Activated CD8-positive, alpha-beta memory T cell treated with anti-CD3 and anti-CD28 coated beads for 24 hours (primary cell): ENCODE results near the gene PPP1R12A.
"Not testable (repeated sequence)": the region's sequence is repeated elsewhere in the genome, so short reads cannot be mapped to it uniquely, and the experiment has no call there.

Experiments used
- DNase-seq: peaks from one replicate; pipeline ENCODE4 v3.0.0-alpha.2; 2020

Gene PPP1R12A

DNA sequence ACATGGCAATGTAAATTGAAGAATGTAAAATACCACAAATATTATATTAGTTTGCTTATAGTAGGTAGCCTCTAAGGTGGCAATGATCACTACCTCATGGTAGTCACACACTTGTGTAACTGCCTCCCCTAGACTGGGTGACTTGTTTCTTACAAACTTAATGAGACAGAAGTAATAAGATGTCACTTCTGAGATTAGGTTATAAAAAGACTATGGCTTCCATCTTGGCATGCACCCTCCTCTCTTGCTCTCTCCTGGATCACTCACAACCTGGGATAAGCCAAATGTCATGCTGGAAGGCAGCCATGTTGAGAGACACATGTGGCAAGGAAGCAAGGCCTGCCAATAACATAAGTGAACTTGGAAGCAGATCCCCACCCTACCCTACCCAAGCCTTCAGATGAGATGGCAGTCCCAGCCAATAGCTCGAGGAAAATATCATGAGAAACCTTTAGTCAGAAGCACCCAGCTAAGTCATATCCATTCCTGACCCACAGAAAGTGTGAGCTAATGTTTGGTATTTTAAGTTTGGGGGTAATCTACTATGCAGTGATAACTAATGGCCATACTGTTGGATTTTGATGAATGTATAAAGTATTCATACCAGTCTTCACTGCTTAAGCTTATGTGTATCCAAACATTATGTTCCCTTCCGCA is 43.3 kb downstream of the PPP1R12A start:
- DNase-seq: no peak

DNA sequence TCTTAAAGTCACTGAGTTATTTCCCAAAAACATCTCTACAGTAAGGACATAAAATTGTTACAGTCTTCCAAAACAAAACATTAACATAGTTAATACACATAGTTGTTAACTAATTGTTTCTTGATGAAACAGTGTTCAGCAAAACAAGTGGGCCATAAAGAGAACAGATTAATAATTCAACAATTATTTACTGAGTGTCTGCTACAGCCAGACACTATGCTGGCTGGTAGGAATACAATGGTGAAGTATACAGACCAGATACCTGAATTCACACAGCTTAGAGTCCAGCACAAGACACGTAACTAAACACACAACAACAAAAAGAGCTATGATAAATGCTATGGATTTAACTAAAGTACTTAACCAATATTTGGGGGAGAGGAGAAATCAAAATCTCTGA is 47.0 kb downstream of the PPP1R12A start:
- DNase-seq: no peak

DNA sequence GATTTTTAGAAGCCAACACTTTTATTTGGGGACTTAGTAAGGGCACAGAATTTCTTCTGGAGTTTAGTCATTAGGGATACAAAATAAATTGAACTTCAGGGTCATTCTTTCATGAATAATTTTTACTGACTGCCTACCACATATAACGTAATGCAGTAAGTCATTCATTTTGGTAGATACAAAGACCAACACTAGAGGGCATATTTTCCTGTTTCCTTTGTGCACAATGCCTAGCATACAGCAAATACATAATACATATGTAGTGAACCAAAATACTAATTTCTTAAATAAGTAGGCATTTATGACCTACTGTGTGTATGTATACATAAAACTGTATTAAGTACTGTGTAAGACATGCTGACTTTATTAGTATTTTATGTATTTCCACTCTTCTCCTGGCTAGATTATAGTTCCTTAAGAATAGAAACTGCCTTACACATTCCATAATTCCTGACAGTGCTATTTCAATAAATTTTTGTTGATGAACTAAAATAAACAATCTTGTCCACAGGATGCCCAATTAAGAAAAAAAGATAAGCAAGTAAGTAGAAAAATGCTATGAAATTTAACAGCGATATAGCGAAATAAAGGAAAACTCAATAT is 47.9 kb downstream of the PPP1R12A start:
- no peak for DNase-seq

DNA sequence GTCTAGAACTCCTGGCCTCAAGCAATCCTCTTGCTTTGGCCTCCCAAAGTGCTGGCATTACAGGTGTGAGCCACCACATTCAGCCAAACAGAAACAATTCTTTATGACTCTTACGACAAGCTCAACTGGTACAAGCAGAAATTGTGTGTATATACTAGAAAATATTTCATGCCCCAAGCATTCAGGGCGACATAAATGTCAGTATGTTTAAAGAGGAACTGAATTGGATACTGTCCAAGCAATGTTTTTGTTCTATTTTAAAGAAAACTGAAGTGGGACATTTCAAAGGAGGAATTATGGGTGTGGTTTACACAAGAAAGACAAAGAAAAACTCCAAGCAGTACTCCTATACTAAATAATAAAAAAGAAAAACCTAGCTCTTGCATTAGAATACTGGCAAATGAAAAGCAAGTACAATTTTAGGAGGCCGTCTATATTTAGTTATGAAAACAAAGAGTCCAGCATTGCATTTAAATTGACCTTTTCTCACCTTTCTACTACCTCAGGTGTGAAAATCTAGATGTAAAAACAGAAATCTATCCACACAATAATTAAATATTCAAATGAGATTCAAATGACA is 48.9 kb downstream of the PPP1R12A start:
- no peak for DNase-seq

DNA sequence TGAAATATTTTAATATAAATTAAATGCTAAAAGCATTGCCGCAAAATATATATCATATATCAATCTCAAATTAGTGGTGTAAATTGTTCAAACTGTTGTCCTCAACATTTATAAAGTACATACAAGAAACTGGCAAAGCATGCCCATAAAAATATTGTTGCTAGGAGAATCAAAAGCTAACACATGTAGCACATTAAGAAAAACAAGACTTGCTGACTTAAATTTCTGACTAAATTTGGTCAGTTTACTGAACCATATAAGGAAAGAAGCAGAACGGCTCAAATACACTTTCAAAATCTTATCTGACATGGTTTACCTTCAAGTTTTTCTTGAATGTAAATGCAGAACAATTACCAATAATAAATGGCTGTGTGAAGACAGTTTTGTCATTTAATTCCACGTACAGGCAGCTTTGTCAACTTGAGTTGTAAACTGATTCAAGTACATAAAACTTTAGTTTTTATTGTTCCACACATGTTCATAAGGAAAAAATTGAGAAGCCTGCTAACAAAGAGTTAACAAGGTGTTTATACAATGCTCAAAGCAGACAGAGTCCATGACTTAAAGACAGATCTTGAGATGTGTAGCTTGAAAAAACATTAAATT is 50.4 kb downstream of the PPP1R12A start:
- DNase-seq: no peak

DNA sequence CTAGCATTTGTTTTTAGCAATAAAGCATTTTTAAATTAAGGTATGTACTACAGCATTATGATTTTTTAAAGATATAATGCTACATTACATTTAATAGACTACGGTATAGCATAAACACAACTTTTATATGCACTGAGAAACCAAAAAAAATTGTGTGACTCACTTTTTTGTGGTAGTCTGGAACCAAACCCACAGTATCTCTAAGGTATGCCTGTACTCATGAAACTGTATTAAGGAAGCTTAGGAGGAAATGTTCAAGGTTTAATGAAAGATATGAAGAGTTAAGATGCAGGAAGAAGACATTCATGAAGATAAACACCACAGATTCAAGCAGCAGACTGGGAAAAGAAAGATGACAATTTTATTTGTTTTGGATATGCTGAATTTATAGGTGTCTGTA is 51.7 kb downstream of the PPP1R12A start:
- no peak for DNase-seq

DNA sequence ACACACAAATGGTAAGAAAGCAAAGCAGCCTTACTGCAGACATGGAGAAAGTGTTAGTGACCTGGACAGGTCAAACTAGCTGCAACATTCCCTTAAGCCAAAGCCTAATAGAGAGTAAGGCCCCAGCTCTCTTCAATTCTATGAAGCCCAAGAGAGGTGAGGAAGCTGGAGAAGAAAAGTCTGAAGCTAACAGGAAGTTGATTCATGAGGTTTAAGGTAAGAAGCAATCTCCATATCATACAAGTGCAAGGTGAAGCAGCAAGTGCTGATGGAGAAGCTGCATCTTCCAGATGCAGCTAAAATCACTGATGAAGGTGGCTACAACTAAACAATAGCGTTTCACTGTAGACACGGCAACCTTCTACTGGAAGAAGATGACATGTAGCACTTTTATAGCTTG is 53.5 kb downstream of the PPP1R12A start:
- DNase-seq: no peak

DNA sequence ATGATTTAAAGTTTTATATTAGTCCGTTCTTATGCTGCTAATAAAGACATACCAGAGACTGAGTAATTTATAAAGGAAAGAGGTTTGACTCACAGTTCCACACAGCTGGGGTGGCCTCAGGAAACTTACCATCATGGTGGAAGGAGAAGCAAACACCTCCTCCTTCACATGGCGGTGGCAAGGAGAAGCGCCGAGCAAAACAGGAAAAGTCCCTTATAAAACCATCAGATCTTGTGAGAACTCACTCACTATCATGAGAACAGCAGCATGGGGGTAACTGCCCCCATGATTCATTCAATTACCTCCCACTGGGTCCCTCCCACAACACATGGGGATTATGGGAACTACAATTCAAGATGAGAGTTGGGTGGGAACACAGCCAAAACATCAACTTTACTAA is 56.4 kb downstream of the PPP1R12A start:
- DNase-seq: not testable (repeated sequence)

DNA sequence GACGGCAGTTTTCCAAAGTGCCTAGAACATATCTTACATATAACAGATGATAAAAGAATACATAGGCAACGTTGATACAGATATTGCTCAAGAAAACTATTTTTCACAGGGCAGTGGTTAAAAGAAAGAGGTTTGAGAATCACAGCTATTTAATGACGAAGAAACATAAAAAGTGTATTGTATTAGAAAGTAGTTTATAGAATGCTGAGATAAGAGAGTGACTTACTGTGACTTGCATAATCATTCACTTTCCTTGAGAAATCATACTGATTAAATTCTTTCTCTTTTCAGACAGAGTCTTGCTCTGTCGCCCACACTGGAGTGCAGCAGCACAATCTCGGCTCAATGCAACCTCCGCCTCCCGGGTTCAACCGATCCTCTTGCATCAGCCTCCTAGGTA is 57.7 kb downstream of the PPP1R12A start:
- DNase-seq: no peak

DNA sequence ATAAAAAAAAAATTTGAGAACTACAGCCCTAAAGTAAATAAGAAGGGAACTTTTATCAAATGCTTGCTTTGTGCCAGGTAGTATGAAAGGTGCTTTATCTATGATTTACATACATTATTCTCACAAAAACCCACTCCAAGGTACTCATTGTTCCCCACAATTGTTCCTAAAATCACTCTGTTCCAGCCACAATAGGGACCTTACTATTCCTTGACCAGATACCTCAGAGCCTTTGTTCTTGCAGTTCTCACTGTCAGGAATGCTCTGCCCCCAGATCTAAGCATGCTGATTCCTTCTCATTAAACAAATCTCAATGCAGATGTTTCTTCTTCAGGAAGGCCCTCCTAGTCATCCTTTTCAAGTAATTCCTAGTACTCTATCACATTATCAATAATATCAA is 60.2 kb downstream of the PPP1R12A start:
- no peak for DNase-seq

DNA sequence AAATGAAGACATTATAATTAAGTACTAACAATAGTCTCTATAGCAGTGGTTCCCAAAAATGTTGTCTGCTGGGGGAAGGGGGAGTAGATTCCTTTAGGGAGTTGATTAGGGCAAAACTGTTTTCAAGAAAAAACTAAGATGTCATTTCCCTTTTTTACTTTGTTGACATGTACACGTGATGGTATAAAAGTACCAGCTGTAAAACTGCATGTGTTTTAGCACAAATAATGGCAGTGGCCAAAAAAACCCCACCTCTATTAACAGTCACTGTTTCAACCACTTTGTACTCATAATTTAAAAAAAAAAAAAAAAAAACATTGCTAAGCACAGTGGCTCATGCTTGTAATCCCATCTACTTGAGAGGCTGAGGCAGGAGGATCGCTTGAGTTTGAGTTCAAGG is 61.7 kb downstream of the PPP1R12A start:
- DNase-seq: no peak

DNA sequence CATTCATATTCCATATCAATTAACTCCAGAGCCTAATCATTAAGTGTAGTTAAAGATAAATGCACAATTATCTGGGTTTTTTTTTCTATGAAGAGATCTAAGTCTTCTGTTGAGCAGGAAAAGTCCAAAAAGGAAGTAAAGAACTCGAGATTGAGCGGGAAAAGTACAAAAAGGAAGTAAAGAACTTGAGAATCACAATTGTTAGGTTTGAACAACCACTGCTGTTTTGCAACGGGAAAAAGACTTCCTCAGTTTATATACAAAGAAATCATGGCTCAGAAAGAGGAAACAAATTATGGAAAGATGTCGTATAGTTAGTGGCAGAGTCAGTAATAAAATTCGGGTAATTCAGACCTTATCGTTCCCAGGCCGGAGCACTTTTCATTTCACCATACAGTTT is 63.3 kb downstream of the PPP1R12A start:
- no peak for DNase-seq

DNA sequence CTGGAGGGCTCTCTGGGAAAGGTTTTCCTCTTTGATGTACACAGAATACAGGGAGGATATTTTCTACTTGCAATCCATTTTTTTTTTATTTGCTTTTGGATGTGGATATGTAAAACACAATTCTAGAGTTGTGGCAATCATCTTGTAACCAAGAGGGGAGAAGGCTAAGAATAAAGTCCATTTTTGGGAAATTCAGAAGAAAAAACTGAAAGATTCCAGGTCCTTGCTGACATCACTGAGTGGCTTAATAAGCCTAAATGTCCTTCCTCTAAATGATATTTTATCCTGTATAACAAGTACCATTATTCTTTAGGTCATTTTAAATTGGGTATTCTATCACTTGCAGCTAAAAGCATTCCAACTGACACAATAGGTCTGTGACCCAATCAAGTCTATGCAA is 64.0 kb downstream of the PPP1R12A start:
- no peak for DNase-seq

DNA sequence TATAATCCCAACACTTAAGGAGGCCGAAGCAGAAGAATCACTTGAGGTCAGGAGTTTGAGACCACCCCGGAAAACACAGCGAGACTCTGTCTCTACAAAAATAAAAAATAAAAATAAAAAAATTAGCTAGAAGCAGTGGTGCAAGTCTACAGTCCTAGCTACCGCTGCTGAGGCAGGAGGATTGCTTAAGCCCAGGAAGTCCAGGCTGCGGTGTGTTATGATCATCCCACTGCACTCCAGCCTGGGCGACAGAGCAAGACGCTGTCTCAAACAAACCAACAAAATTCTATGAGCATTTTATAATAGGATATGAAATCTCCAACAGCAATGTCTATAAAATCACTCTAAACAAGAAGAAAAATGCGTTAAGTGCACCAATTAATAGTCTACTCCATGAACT is 75.3 kb downstream of the PPP1R12A start:
- DNase-seq: no peak

DNA sequence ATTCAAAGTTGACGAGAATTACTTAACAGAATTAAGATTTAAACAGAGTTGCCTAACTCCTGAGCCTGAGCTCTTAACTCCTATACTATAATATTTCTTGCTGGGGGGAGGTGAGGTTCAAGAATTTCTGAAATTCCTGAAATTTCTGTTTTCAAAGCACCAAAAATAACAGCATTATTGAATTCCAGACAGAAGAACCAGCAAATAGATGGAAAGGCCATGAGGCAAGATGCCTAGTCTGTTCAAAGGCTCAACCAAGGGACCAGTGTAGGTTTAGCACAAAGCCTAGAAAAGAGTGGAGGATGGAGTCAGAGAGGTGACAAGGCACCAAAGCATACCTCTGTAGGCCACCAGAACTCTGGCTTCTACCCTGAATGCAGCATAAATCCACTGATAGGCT is 76.4 kb downstream of the PPP1R12A start:
- no peak for DNase-seq

DNA sequence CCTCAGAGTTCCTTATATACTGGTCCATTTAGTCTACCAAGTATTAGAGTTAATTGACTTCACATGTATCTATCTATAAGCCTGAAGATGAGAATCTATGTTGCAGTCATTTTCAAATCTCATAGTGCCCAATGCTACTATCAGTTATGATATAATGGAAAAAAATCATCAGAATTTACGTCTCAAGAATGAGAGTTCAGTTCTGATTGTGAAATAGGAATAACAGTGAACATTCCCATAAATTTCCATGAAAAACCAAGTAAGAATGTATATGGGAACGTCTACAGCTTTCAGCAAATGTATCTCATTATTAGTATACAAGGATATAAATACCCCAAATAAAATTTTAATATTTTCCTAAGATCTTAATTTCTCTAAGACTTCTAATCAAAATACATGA is 77.2 kb downstream of the PPP1R12A start:
- no peak for DNase-seq

DNA sequence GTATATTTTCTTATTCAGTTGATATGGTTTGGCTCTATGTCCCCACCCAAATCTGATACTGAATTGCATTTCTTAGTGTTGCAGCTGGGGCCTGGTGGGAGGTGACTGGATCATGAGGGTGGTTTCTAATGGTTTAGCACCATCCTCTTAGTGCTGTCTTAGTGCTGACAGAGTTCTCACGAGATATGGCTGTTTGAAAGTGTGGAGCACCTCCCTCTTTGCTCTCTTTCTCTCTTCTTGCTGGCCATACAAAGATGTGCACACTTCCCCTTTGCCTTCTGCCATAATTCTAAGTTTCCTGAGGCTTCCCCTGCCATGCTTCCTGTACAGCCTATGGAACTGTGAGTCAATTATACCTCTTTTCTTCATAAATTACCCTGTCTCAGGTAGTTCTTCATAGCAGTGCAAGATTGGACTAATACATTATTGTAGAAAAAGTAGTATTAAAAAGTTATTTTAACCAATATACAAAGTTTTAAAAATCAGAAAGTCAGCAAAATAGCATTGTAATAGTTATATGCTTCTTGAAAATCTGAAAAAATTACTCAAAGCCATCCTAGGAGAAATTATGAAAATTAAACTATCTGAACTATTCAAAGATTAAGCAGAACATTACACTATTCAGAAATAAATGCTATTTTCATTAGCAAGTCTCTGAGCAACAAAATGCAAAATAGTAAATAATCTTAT is 84.1 kb downstream of the PPP1R12A start:
- no peak for DNase-seq

DNA sequence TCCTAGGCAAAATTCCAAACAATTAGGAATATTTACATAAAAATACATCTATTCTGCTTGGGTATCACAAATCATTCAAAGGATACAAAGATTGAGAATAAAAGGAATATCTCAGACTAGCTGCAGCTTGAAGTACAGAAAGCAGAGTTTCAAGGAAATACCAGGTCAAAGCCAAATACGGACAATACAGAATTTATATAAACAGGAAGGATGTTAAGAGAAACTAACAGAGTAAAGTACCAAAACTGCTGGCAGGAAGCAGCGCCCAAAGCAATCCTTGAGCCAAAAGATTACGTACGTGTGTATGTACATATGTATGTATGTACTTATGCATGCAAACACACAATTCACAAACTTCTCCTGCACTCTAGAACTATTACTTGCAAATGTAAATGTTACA is 86.6 kb downstream of the PPP1R12A start:
- no peak for DNase-seq

DNA sequence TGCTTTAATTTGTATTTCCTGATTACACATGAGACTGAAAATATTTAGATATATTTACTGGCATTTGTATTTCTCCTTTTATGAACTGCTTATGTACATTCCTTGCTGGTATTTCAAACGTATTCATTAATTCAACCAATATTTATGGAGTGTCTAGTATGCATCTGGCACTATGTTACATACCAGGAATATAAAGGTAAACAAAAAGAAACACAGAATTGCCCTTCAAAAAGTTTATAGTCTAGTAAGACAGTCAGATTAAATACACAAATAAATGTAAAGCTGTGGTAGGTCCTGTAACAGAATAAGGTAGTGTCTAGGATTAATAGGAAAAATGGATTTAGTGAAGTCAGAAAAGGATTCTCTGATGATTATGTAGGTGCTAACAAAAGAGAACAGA is 87.5 kb downstream of the PPP1R12A start:
- DNase-seq: no peak

DNA sequence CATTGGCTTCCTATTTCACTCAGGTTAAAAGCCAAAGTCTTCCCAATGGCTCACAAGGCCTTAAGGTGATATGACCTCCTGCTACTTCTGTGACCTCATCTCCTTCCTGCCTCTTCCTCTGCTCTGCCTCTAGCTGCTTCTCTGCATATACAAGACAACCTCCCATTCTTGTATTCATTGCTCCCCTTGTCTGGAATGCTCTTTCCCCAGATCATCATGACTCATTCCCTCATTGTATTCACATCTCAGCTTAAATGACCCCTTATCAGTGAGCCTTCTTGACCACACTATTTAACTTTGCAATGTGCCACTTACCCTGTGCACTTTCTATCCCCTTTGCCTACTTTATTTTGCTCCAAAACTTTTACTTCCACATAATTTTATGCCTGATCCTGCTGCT is 90.2 kb downstream of the PPP1R12A start:
- no peak for DNase-seq

DNA sequence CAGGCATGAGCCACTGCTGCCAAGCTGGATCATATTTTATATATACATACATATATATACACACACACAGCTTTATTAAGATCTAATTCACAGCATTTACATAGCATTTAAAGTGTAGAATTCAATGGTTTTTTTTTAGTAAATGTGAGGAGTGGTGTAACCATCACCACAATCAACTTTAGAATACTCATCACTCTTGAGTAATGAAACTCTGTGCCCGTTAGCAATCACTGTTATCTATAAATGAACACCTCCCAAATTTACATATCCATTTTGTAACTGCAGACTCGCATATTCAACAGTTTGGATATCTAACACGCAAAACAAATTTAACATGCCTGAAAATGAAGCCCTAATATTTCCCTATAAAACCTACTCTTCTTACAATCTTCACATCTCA is 90.9 kb downstream of the PPP1R12A start:
- no peak for DNase-seq

DNA sequence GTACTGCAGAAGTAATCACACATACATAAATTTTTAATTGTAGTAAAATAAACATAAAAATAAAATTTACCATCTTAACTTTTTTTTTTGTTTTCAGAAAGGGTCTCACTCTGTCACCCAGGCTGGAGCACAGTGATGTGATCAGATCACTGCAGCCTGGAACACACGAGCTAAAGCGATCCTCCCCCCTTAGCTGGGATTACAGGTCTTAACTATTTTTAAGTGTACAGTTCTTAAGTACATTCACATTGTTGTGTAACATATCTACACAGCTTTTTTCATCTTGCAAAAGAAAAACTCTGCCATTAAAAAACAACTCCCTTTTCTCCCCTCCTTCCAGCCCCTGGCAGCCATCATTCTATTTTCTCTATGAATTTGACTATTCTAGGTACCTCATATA is 92.3 kb downstream of the PPP1R12A start:
- DNase-seq: no peak

DNA sequence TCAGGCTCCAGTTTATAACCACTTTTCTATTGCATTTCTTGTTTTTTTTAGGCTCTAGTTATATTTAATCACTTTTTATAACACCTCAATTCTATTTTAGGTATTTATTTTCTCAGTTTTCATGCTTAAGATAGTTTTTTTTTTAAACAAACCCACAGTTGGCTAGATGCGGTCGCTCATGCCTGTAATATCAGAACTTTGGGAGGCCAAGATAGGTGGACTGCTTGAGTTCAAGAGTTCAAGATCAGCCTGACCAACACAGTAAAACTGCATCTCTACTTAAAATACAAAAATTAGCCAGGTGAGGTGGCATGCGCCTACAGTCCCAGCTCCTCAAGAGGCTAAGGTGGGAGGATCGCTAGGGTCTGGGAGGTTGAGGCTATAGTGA is 93.0 kb downstream of the PPP1R12A start:
- DNase-seq: no peak
